ENCODE measurements around the gene NCSTN.

Gene NCSTN

GRCh38 chr1:160308451-160309184, 34.6 kb upstream of the NCSTN start:
- Histone ChIP-seq H4K91ac (ENCODE audit: low read depth, low read length) (no peak overlapping the region), H2BK120ac (ENCODE audit: insufficient read depth, low read length, poor library complexity) (no peak overlapping the region), H3K23ac (ENCODE audit: low read length) (no peak overlapping the region), H4K8ac (ENCODE audit: low read depth, low read length) (no peak overlapping the region), H3K79me2 (ENCODE audit: control insufficient read depth, insufficient read depth, low read length, poor library complexity) (no peaks in the 10 kb centered on the region), H2AFZ (ENCODE audit: insufficient read depth, low read length, poor library complexity) (no peak overlapping the region), H3K4me1 (ENCODE audit: control insufficient read depth in 1 of 2, insufficient read depth in 2 of 2, low read length in 2 of 2) (no peaks in the 10 kb centered on the region), H3K9me3 (ENCODE audit: insufficient read depth, low read depth, low read length) (no peaks in the 10 kb centered on the region), H3K79me1 (ENCODE audit: low read length) (no peaks in the 10 kb centered on the region), H3K14ac (ENCODE audit: low read length) (no peak overlapping the region), H3K27ac (ENCODE audit: low read depth, low read length) (no peak overlapping the region), H3K4ac (ENCODE audit: low read depth, low read length) (no peak overlapping the region), H4K12ac (ENCODE audit: low read depth, low read length) (no peak overlapping the region), H3K4me2 (ENCODE audit: low read length) (no peak overlapping the region), H2AK5ac (ENCODE audit: low read length) (no peak overlapping the region), H3K4me3 (ENCODE audit: low read depth, low read length) (no peak overlapping the region), H3K27me3 (ENCODE audit: insufficient read depth, low read length) (no peaks in the 10 kb centered on the region), H2BK12ac (ENCODE audit: low read length) (no peak overlapping the region), H3K9ac (ENCODE audit: low read length) (no peak overlapping the region), H3K36me3 (ENCODE audit: control insufficient read depth in 1 of 2, insufficient read depth in 2 of 2, low read length in 2 of 2) (peaks cover 34 to 55% of the 10 kb centered on the region in 2 experiments), H3K18ac (ENCODE audit: low read length) (no peak overlapping the region), H2BK5ac (ENCODE audit: low read depth, low read length, poor library complexity) (no peak overlapping the region)
- DNase-seq, result peak; percentile 76 to 88
- no CpG with 5 or more reads among the region's 4 CpGs for WGBS (ENCODE audit: extremely low coverage, insufficient coverage, insufficient read length)

DNA sequence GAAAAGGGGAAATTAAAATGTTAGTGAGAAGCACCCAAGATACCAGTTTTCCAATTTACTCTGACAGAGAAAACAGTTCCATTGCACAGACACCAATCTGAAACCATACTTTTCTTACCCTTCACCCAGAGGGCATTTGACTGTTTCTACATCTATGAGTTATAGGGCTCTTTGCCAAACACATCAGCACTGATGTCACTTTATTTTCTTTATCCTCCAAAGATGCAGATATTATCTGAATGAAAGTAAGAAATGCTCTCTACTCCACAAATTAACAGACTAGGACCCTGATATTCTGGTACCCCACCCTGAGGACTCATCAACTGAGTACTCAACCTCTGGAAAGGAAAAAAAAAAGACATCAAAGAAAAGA, 34.0 kb upstream of the NCSTN start:
- no peak overlapping the region for H2BK5ac ChIP-seq (ENCODE audit: low read depth, low read length, poor library complexity)
- DNase-seq, result peak; percentile 6 to 65
- H3K9ac ChIP-seq (ENCODE audit: low read length), result no peak overlapping the region
- H3K36me3 ChIP-seq (ENCODE audit: control insufficient read depth in 1 of 2, insufficient read depth in 2 of 2, low read length in 2 of 2), result peaks cover 32 to 58% of the 10 kb centered on the region in 2 experiments
- H3K4me3 ChIP-seq (ENCODE audit: low read depth, low read length), result no peak overlapping the region
- no peak overlapping the region for H2BK12ac ChIP-seq (ENCODE audit: low read length)
- H3K4me2 ChIP-seq (ENCODE audit: low read length), result no peak overlapping the region
- H3K79me2 ChIP-seq (ENCODE audit: control insufficient read depth, insufficient read depth, low read length, poor library complexity), result no peaks in the 10 kb centered on the region
- no peak overlapping the region for H3K27ac ChIP-seq (ENCODE audit: low read depth, low read length)
- no peaks in the 10 kb centered on the region for H3K79me1 ChIP-seq (ENCODE audit: low read length)
- H4K8ac ChIP-seq (ENCODE audit: low read depth, low read length), result no peak overlapping the region
- H3K27me3 ChIP-seq (ENCODE audit: insufficient read depth, low read length), result no peaks in the 10 kb centered on the region
- no peak overlapping the region for H3K14ac ChIP-seq (ENCODE audit: low read length)
- no peak overlapping the region for H3K23ac ChIP-seq (ENCODE audit: low read length)
- no peak overlapping the region for H2AFZ ChIP-seq (ENCODE audit: insufficient read depth, low read length, poor library complexity)
- no peaks in the 10 kb centered on the region for H3K9me3 ChIP-seq (ENCODE audit: insufficient read depth, low read depth, low read length)
- H2AK5ac ChIP-seq (ENCODE audit: low read length), result no peak overlapping the region
- H3K4ac ChIP-seq (ENCODE audit: low read depth, low read length), result no peak overlapping the region
- no peaks in the 10 kb centered on the region for H3K4me1 ChIP-seq (ENCODE audit: control insufficient read depth in 1 of 2, insufficient read depth in 2 of 2, low read length in 2 of 2)
- H4K12ac ChIP-seq (ENCODE audit: low read depth, low read length), result no peak overlapping the region
- H4K91ac ChIP-seq (ENCODE audit: low read depth, low read length), result no peak overlapping the region
- no peak overlapping the region for H2BK120ac ChIP-seq (ENCODE audit: insufficient read depth, low read length, poor library complexity)
- H3K18ac ChIP-seq (ENCODE audit: low read length), result no peak overlapping the region

DNA sequence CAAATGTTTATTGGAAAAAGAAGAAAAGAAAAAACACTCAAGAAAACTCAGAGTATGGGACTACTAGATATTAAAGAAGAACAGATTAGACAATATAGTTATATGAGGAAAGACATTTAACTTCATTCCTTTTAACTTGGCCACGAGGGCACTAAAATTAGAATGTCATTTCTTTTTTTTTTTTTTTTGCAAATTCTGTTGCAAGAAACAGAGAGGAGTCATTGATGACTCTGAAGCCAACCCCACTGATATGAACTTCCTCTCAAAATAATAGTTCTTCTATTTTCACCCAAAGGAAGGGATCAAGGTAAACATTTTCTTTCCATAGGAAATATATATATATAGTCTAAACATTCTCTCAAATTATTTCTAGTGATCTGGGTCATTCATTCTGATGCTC, 33.6 kb upstream of the NCSTN start:
- no peaks in the 10 kb centered on the region for H3K27me3 ChIP-seq (ENCODE audit: insufficient read depth, low read length)
- no peak overlapping the region for H2BK5ac ChIP-seq (ENCODE audit: low read depth, low read length, poor library complexity)
- no peak overlapping the region for H4K91ac ChIP-seq (ENCODE audit: low read depth, low read length)
- no peak overlapping the region for H3K4ac ChIP-seq (ENCODE audit: low read depth, low read length)
- no peaks in the 10 kb centered on the region for H3K4me1 ChIP-seq (ENCODE audit: control insufficient read depth in 1 of 2, insufficient read depth in 2 of 2, low read length in 2 of 2)
- no peak overlapping the region for H4K12ac ChIP-seq (ENCODE audit: low read depth, low read length)
- no peak for DNase-seq
- no peaks in the 10 kb centered on the region for H3K9me3 ChIP-seq (ENCODE audit: insufficient read depth, low read depth, low read length)
- no peak overlapping the region for H3K27ac ChIP-seq (ENCODE audit: low read depth, low read length)
- H3K18ac ChIP-seq (ENCODE audit: low read length), result no peak overlapping the region
- H2AFZ ChIP-seq (ENCODE audit: insufficient read depth, low read length, poor library complexity), result no peak overlapping the region
- peaks cover 31 to 60% of the 10 kb centered on the region in 2 experiments for H3K36me3 ChIP-seq (ENCODE audit: control insufficient read depth in 1 of 2, insufficient read depth in 2 of 2, low read length in 2 of 2)
- H2BK12ac ChIP-seq (ENCODE audit: low read length), result no peak overlapping the region
- H4K8ac ChIP-seq (ENCODE audit: low read depth, low read length), result no peak overlapping the region
- WGBS (ENCODE audit: extremely low coverage, insufficient coverage, insufficient read length), result no CpG with 5 or more reads among the region's 1 CpG
- H2BK120ac ChIP-seq (ENCODE audit: insufficient read depth, low read length, poor library complexity), result no peak overlapping the region
- no peak overlapping the region for H3K14ac ChIP-seq (ENCODE audit: low read length)
- no peak overlapping the region for H2AK5ac ChIP-seq (ENCODE audit: low read length)
- no peak overlapping the region for H3K23ac ChIP-seq (ENCODE audit: low read length)
- no peak overlapping the region for H3K4me2 ChIP-seq (ENCODE audit: low read length)
- H3K79me1 ChIP-seq (ENCODE audit: low read length), result no peaks in the 10 kb centered on the region
- H3K79me2 ChIP-seq (ENCODE audit: control insufficient read depth, insufficient read depth, low read length, poor library complexity), result no peaks in the 10 kb centered on the region
- H3K9ac ChIP-seq (ENCODE audit: low read length), result no peak overlapping the region
- no peak overlapping the region for H3K4me3 ChIP-seq (ENCODE audit: low read depth, low read length)

DNA sequence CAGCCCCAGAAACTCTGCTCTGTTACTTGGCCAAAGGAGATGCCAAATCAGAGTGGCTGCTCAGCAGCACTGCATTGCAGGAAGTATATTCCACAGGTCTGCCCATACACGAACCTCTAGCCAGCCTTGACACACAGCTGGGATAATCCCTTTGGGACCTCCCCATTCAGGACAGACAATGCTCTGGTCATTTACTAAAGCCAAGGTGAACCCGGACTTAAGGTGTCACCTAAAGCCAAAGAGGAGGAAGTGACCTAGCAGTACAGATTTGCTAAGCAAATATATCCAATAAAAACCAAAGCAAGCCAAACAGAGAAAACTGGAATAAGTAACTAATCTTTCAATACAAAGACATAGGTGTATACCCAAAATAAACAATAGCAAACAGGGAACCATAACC, 27.8 kb upstream of the NCSTN start:
- WGBS (ENCODE audit: extremely low coverage, insufficient coverage, insufficient read length), result no CpG with 5 or more reads among the region's 2 CpGs
- no peak overlapping the region for H4K12ac ChIP-seq (ENCODE audit: low read depth, low read length)
- no peaks in the 10 kb centered on the region for H3K4me1 ChIP-seq (ENCODE audit: control insufficient read depth in 1 of 2, insufficient read depth in 2 of 2, low read length in 2 of 2)
- H3K36me3 ChIP-seq (ENCODE audit: control insufficient read depth in 1 of 2, insufficient read depth in 2 of 2, low read length in 2 of 2), result peaks cover 31 to 45% of the 10 kb centered on the region in 2 experiments
- no peak overlapping the region for H2BK12ac ChIP-seq (ENCODE audit: low read length)
- H2BK120ac ChIP-seq (ENCODE audit: insufficient read depth, low read length, poor library complexity), result no peak overlapping the region
- no peak overlapping the region for H3K9ac ChIP-seq (ENCODE audit: low read length)
- no peak for DNase-seq
- H3K18ac ChIP-seq (ENCODE audit: low read length), result no peak overlapping the region
- no peak overlapping the region for H3K27ac ChIP-seq (ENCODE audit: low read depth, low read length)
- no peaks in the 10 kb centered on the region for H3K9me3 ChIP-seq (ENCODE audit: insufficient read depth, low read depth, low read length)
- no peak overlapping the region for H4K91ac ChIP-seq (ENCODE audit: low read depth, low read length)
- H3K4me3 ChIP-seq (ENCODE audit: low read depth, low read length), result no peak overlapping the region
- H2AFZ ChIP-seq (ENCODE audit: insufficient read depth, low read length, poor library complexity), result no peak overlapping the region
- no peak overlapping the region for H4K8ac ChIP-seq (ENCODE audit: low read depth, low read length)
- no peak overlapping the region for H3K4me2 ChIP-seq (ENCODE audit: low read length)
- no peaks in the 10 kb centered on the region for H3K79me1 ChIP-seq (ENCODE audit: low read length)
- no peaks in the 10 kb centered on the region for H3K27me3 ChIP-seq (ENCODE audit: insufficient read depth, low read length)
- peak overlapping the region; percentile 37 for H3K23ac ChIP-seq (ENCODE audit: low read length)
- H3K79me2 ChIP-seq (ENCODE audit: control insufficient read depth, insufficient read depth, low read length, poor library complexity), result no peaks in the 10 kb centered on the region
- no peak overlapping the region for H3K4ac ChIP-seq (ENCODE audit: low read depth, low read length)
- no peak overlapping the region for H3K14ac ChIP-seq (ENCODE audit: low read length)
- H2BK5ac ChIP-seq (ENCODE audit: low read depth, low read length, poor library complexity), result no peak overlapping the region
- H2AK5ac ChIP-seq (ENCODE audit: low read length), result no peak overlapping the region

Measured in trophoblast cell (in vitro differentiated cells and primary cell).